Transverse colon (tissue), 4 donors: ENCODE results near the gene KLHL17. TPM values are rescaled to one million over a fixed set of nuclear protein-coding genes. Genes with fewer than 3 reads are reported as not detected.

ENCODE experiments used
- DNase-seq: peaks from one replicate; pipeline ENCODE4 v3.0.0-alpha.2; 2019
- H3K27ac ChIP-seq, 4 donors: fragments of 200-600 bp; sonication (generic); 2 replicates each; pipeline ENCODE4 v1.5.1; 2016 to 2018; ENCODE audit warnings: inconsistent platforms in 4 of 4
- H3K27me3 ChIP-seq: fragments of 200-600 bp; sonication (generic); 2 replicates; pipeline ENCODE4 v1.5.1; 2017; ENCODE audit warnings: inconsistent platforms
- H3K36me3 ChIP-seq, 4 donors: fragments of 200-600 bp; sonication (generic); 2 replicates each; pipeline ENCODE4 v1.5.1; 2017 to 2019; ENCODE audit warnings: inconsistent platforms in 4 of 4
- H3K4me1 ChIP-seq, 4 donors: fragments of 200-600 bp; sonication (generic); 2 replicates each; pipeline ENCODE4 v1.5.1; 2017 to 2020; ENCODE audit warnings: inconsistent platforms in 4 of 4
- H3K4me3 ChIP-seq, 4 donors: fragments of 200-600 bp; sonication (generic); 1 replicate in 1 of 4; 2 replicates in 3 of 4; pipeline versions ENCODE4 v1.5.1 to v1.6.1; 2017 to 2019; ENCODE audit warnings: inconsistent platforms in 4 of 4
- H3K9me3 ChIP-seq, 2 donors: fragments of 200-600 bp; sonication (generic); 2 replicates each; pipeline ENCODE4 v1.5.1; 2017 to 2019; ENCODE audit warnings: inconsistent platforms in 2 of 2
- EP300 ChIP-seq: sonication (generic); formaldehyde crosslinking; IDR thresholded peaks from one replicate; pipeline ENCODE4 v1.6.1; 2017; ENCODE audit warnings: antibody characterized with exemption, low read depth
- POLR2A ChIP-seq: fragments of 450-650 bp; IDR thresholded peaks from one replicate; pipeline ENCODE4 v1.6.1; 2016; ENCODE audit warnings: antibody characterized with exemption, mild to moderate bottlenecking, moderate library complexity
- POLR2AphosphoS5 ChIP-seq, 3 donors: sonication (generic); formaldehyde crosslinking; IDR thresholded peaks; one replicate each; pipeline ENCODE4 v1.6.1; 2016; ENCODE audit warnings: antibody characterized with exemption in 3 of 3
- WGBS, 2 donors: methylation state at CpG; one replicate each; pipeline ENCODE4 v1.1.5; 2018; ENCODE audit warnings: low coverage in 1 of 2; 5-methylcytosine and 5-hydroxymethylcytosine counted together
- in situ Hi-C, 4 donors: fragments of 200-750 bp; cut with MboI; loops; one replicate each; pipeline versions ENCODE4 v1.15.0 to v1.15.1; 2017; ENCODE audit warnings: low sequenced_read_pairs in 3 of 4, low pct_ligation_motif_present in 1 of 4, low pct_unique_long_range_greater_than_20kb in 1 of 4
- intact Hi-C: fragments of 100-400 bp; cut with DNase I; formaldehyde crosslinking; loops from one replicate; pipeline ENCODE4 v1.15.1; 2023; ENCODE audit warnings: low total_unique reads
- total RNA-seq, 4 donors: library from RNA; depleted of rRNA; stranded (reverse); fragments of >200 nt; gene quantifications; one replicate each; pipeline ENCODE4 v1.1.0, GENCODE V29; 2016
- TF ChIP-seq, protein P1 (sequence below), 5 experiments: fragments of 200-600 bp in 3 of 5; fragments of 450-650 bp in 2 of 5; sonication (generic) in 3 of 5; IDR thresholded peaks; 1 replicate in 2 of 5; 2 replicates in 3 of 5; pipeline ENCODE4 v1.5.1; 2016 to 2017; ENCODE audit warnings: antibody characterized with exemption in 5 of 5, inconsistent platforms in 3 of 5, mild to moderate bottlenecking in 2 of 5, moderate library complexity in 1 of 5

Gene KLHL17
- total RNA-seq, 4 donors from 2014 or later: 10.8 to 26.1 (median 11.4) TPM

DNA sequence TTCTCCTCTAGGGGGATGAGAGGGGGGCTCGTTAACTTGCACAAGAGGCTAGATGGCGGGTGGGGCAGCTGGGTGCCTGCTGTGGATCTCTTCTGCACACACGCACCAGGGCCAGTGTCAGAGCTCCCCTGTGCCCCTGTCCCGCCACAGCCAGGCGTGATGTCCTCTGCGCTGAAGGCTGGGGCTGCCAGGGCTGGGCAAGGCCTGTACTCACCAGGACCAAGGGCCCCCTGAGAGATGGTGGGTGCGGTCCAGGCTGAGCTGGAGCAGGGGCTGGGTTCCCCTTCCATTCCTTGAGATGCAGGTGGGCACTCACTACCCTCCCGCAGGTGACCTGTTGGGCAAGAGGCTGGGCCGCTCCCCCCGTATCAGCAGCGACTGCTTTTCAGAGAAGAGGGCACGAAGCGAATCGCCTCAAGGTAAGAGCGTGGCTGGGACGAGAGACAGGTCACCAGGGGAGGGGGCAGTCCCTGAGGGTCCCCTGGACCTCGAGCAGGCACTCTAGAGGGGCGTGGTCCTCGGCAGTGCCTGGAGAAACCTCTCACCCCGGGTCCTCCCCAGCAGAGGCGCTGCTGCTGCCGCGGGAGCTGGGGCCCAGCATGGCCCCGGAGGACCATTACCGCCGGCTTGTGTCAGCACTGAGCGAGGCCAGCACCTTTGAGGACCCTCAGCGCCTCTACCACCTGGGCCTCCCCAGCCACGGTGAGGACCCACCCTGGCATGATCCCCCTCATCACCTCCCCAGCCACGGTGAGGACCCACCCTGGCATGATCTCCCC, 21.5 kb upstream of the KLHL17 start:
- Histone ChIP-seq H3K4me3 (no peak overlapping the region), H3K27me3 (peaks cover 92% of the 10 kb centered on the region), H3K9me3 (no peaks in the 10 kb centered on the region), H3K27ac (no peak overlapping the region), H3K4me1 (peaks cover 25 to 44% (median 38%) of the 10 kb centered on the region in 4 donors), H3K36me3 (no peaks in the 10 kb centered on the region)
- no peak for TF ChIP-seq POLR2A
- TF ChIP-seq POLR2AphosphoS5 (IDR thresholded peaks at IDR 0.05): no peak
- TF ChIP-seq EP300: no peak
- TF ChIP-seq, protein P1, sequence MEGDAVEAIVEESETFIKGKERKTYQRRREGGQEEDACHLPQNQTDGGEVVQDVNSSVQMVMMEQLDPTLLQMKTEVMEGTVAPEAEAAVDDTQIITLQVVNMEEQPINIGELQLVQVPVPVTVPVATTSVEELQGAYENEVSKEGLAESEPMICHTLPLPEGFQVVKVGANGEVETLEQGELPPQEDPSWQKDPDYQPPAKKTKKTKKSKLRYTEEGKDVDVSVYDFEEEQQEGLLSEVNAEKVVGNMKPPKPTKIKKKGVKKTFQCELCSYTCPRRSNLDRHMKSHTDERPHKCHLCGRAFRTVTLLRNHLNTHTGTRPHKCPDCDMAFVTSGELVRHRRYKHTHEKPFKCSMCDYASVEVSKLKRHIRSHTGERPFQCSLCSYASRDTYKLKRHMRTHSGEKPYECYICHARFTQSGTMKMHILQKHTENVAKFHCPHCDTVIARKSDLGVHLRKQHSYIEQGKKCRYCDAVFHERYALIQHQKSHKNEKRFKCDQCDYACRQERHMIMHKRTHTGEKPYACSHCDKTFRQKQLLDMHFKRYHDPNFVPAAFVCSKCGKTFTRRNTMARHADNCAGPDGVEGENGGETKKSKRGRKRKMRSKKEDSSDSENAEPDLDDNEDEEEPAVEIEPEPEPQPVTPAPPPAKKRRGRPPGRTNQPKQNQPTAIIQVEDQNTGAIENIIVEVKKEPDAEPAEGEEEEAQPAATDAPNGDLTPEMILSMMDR (IDR thresholded peaks at IDR 0.05): no peak
- no peak for DNase-seq
- 53% methylated on average over 30 of the region's 30 CpGs; no CpG with 5 or more reads in 1 of the 2 donors for WGBS, 2 donors
- intact Hi-C loops: no loop called here
- in situ Hi-C loops: no loop called here

DNA sequence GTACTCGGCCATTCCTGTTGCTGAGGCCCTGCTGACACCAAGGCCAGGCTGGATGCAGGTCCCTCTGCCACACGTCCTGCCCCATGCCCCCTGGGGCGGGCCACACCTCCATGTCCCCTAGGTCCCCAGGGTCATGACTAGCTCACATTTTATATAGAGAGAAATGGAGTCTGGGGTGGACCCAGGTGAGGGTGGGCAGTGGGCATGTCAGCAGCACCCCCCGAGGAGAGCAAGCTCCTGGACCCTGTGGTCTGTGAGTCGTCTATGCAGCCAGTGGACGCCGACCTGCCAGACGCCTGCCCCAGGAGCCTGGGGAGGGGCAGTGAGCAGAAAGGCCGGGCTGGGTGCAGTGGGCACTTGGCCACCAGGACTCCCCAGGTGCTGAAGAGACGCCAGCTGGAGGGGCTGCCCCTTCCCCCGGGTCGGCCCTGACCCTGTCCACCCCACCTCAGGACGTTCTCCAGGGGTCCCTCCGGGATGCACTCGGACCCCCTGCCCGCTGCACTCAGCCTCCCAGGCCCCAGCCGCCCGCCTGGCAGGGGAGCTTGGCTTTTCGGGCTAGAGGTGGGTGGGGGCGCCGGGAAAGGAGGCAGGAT, 20.8 kb upstream of the KLHL17 start:
- H3K4me1 ChIP-seq: peaks cover 25 to 44% (median 38%) of the 10 kb centered on the region in 4 donors
- in situ Hi-C loops: no loop called here
- TF ChIP-seq EP300: no peak
- TF ChIP-seq, protein P1 (IDR thresholded peaks at IDR 0.05): no peak
- no peak for TF ChIP-seq POLR2A
- peaks cover 92% of the 10 kb centered on the region for H3K27me3 ChIP-seq
- H3K27ac ChIP-seq: peak overlapping the region in 1 of 4 donors; percentile 82
- no peak for DNase-seq
- H3K36me3 ChIP-seq: no peaks in the 10 kb centered on the region
- no peaks in the 10 kb centered on the region for H3K9me3 ChIP-seq
- H3K4me3 ChIP-seq: peak overlapping the region in 2 of 4 donors; percentile 39 to 51
- intact Hi-C loops: no loop called here
- 13% methylated on average over 15 of the region's 21 CpGs; no CpG with 5 or more reads in 1 of the 2 donors for WGBS, 2 donors

DNA sequence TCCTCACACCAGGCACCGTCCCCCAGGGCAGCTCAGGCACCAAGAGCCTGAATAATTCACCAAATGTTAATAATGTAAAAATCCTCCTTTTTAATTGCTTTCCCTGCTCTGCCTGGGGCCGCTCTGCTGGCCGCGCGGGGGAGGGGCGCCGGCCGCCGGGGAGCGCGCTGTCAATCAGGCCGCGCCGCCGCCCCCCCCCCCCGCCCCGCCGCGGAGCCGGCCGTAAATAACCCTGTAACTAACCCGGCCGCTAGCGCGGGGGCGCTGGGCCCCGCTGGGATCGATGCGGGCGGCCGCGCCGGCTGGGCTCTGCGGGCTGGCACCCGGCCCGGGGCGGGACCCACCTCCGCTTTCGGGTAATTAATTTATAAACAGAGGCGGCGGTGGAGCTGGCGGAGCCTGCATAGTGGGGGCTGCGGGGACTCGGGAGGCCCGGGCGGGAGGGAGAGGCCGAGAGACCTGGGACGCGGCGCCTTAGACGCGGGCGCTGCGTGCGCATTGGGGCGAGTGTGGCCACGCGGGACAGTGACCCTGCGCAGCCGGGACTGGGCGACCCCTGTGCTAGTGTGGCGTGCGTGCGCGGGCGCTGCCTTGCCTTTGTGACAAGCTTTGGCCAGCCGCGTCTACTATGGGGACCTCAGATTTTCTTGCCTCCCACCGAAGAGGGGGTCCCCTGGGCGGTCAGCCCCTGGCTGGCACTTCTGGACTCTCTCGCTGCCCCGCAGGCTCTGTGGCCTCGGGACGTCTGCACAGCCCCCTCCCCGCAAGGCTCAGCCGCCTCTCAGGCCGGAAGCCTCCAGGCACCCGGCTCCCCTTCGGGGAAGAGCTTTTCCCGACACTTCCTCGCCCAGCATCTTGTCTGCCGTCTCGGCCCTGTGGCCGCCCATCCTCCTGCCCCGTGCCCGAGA, 20.0 kb upstream of the KLHL17 start:
- Histone ChIP-seq H3K4me3 (peak overlapping the region; percentile 8 to 51 (median 25)), H3K27me3 (peaks cover 85% of the 10 kb centered on the region), H3K9me3 (no peaks in the 10 kb centered on the region), H3K4me1 (peaks cover 25 to 43% (median 38%) of the 10 kb centered on the region in 4 donors), H3K36me3 (no peaks in the 10 kb centered on the region), H3K27ac (peak overlapping the region; percentile 40 to 82 (median 70))
- intact Hi-C loops: no loop called here
- no peak for TF ChIP-seq POLR2AphosphoS5 (IDR thresholded peaks at IDR 0.05)
- TF ChIP-seq POLR2A: no peak
- TF ChIP-seq EP300: no peak
- TF ChIP-seq, protein P1 (IDR thresholded peaks at IDR 0.05): no peak
- WGBS, 2 donors: 2% methylated on average over 68 of the region's 86 CpGs; no CpG with 5 or more reads in 1 of the 2 donors
- peak; percentile 45 for DNase-seq
- in situ Hi-C loops: no loop called here
